Brain microvascular endothelial cell (primary cell): Measurements from ENCODE around the gene CRYBG1.

Source experiments
- DNase-seq: peaks from one replicate; pipeline ENCODE4 v3.0.0-alpha.2; 2020
- H3K27ac ChIP-seq: fragments of 250-450 bp; sonication (Bioruptor Pico); 2 replicates; pipeline ENCODE4 v1.5.1; 2020; ENCODE audit warnings: mild to moderate bottlenecking, moderate library complexity
- H3K27me3 ChIP-seq: fragments of 250-450 bp; sonication (Bioruptor Pico); replicated peaks from 2 replicates; pipeline ENCODE4 v1.5.1; 2020; ENCODE audit warnings: mild to moderate bottlenecking
- H3K36me3 ChIP-seq: fragments of 250-450 bp; sonication (Bioruptor Pico); replicated peaks from 2 replicates; pipeline ENCODE4 v1.5.1; 2020; ENCODE audit warnings: mild to moderate bottlenecking
- H3K4me3 ChIP-seq: 2 replicates; pipeline ENCODE4 v1.5.1; 2011; ENCODE audit warnings: low read depth, mild to moderate bottlenecking, control low read depth, low read length, moderate library complexity
- in situ Hi-C: cut with HindIII; loops from 2 replicates; pipeline ENCODE4 v1.10.0; 2017; ENCODE audit warnings: low sequenced_read_pairs, low pct_ligation_motif_present
- TF ChIP-seq, protein P1 (sequence below): IDR thresholded peaks from 2 replicates; pipeline ENCODE4 v1.5.1; 2011; ENCODE audit warnings: low read depth, mild to moderate bottlenecking, moderate library complexity, low read length, control low read depth, inconsistent platforms; ENCODE audit errors: missing control alignments

The CRYBG1 gene

DNA sequence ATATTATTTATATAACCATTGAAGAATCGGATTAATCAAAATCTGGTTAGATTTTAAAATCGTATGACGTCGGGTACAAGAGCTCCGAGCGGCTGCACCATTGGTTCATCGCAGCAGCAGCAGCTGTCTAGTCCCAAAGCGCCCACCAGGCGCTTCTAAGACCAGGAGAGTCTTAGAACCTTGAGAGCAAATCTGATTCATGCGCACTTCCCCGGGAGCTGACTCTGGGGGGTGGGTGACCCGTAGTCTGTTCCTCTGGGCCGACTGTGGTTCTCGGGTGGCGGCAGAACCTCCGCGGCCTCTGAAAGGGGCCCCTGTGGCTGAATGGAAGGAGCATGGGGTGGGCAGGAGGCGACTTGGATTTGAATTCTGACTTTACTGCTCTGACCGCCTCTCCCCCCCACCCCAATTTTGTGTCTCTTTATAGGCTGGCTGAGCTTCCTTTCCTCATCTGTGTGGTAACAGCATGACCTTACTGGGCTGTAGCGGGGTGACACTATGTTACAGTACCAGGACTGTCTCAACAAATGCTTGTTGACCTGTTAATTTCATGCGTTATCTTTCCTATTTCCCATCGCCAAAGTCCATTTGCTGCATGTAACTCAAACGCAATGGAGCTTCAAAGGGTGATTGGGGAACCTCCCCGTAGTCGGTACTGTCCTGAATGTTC is 149.0 kb downstream of the CRYBG1 start:
- Histone ChIP-seq H3K27ac (no peak overlapping the region), H3K4me3 (peak overlapping the region; percentile 63), H3K36me3 (no peaks in the 10 kb centered on the region), H3K27me3 (peaks cover 17% of the 10 kb centered on the region)
- in situ Hi-C loops, result no loop called here
- DNase-seq, result peak; percentile 29
- TF ChIP-seq, protein P1, sequence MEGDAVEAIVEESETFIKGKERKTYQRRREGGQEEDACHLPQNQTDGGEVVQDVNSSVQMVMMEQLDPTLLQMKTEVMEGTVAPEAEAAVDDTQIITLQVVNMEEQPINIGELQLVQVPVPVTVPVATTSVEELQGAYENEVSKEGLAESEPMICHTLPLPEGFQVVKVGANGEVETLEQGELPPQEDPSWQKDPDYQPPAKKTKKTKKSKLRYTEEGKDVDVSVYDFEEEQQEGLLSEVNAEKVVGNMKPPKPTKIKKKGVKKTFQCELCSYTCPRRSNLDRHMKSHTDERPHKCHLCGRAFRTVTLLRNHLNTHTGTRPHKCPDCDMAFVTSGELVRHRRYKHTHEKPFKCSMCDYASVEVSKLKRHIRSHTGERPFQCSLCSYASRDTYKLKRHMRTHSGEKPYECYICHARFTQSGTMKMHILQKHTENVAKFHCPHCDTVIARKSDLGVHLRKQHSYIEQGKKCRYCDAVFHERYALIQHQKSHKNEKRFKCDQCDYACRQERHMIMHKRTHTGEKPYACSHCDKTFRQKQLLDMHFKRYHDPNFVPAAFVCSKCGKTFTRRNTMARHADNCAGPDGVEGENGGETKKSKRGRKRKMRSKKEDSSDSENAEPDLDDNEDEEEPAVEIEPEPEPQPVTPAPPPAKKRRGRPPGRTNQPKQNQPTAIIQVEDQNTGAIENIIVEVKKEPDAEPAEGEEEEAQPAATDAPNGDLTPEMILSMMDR, result peak; percentile 71

DNA sequence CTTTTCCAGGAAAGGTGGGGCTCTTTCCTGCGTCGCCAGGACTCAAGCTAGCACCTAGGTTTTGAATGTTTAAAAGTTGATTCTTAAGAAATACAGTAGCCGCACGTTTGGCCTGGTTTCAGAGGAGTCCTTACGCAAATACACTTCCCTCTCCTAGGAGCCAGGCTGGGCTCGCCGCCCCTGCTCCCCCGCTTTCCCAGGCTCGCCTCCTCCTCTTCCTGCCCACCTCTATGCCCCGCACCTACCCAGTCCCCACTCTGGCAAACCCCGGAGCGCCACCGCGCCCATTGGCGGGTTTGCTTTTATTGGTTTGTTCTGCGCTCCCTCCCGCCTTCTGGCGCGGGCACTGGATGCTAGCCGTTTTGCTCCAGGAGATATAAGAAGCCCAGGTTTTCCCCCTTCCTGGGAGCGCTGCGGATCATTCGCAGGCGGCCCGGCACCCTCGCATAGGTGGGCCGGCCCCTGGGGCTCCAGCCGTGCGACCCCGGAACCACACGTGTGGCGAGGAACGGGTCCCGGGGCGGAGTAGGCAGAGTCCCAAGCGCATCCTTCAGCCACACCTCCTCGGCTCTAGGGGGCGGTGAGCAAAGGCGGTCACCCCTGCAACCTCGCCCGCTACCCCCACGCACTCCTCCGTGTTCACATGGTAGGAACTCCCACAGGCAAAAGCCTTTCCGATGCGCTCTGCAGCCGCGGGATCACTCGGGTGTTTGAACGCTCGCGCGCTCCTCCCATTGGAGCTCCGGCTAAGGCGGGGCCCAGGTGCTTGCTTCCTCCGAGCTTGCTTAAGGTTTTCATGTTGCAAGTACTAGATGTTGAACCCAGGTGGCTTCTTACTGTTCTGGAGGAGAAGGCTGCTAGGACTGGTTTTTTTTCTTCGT is 149.8 kb downstream of the CRYBG1 start:
- no peak for DNase-seq
- TF ChIP-seq, protein P1, result peak; percentile 45
- H3K27me3 ChIP-seq, result peaks cover 17% of the 10 kb centered on the region
- in situ Hi-C loops, result no loop called here
- H3K4me3 ChIP-seq, result peak overlapping the region; percentile 63
- H3K27ac ChIP-seq, result no peak overlapping the region
- H3K36me3 ChIP-seq, result no peaks in the 10 kb centered on the region

DNA sequence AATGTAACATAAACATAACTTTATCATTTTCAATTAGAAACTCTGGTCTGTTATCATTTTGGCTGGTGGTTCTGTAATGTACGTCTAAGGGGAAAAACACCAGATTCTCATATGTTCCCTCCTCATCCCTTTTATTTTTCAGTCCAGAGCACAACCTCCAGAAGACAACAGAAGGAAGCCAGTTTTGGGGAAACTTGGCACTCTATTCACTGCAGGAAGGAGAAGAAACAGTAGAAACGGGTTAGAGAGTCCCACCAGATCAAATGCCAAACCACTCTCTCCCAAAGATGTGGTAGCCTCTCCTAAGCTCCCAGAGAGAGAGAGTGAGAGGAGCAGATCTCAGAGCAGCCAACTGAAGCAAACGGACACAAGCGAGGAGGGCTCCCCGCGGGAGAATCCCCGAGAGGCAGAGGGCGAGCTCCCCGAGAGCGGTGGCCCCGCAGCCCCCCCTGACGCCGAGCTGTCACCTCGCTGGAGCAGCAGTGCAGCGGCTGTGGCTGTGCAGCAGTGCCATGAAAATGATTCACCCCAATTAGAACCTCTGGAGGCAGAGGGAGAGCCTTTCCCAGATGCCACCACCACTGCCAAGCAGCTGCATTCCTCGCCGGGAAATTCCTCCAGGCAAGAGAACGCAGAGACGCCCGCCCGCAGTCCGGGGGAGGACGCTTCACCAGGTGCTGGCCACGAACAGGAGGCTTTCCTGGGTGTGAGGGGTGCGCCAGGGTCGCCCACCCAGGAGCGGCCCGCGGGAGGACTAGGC is 151.0 kb downstream of the CRYBG1 start:
- no peak for DNase-seq
- peak overlapping the region; percentile 73 for H3K4me3 ChIP-seq
- H3K27ac ChIP-seq, result no peak overlapping the region
- TF ChIP-seq, protein P1, result no peak
- in situ Hi-C loops, result no loop called here
- peaks cover 17% of the 10 kb centered on the region for H3K27me3 ChIP-seq
- no peaks in the 10 kb centered on the region for H3K36me3 ChIP-seq

DNA sequence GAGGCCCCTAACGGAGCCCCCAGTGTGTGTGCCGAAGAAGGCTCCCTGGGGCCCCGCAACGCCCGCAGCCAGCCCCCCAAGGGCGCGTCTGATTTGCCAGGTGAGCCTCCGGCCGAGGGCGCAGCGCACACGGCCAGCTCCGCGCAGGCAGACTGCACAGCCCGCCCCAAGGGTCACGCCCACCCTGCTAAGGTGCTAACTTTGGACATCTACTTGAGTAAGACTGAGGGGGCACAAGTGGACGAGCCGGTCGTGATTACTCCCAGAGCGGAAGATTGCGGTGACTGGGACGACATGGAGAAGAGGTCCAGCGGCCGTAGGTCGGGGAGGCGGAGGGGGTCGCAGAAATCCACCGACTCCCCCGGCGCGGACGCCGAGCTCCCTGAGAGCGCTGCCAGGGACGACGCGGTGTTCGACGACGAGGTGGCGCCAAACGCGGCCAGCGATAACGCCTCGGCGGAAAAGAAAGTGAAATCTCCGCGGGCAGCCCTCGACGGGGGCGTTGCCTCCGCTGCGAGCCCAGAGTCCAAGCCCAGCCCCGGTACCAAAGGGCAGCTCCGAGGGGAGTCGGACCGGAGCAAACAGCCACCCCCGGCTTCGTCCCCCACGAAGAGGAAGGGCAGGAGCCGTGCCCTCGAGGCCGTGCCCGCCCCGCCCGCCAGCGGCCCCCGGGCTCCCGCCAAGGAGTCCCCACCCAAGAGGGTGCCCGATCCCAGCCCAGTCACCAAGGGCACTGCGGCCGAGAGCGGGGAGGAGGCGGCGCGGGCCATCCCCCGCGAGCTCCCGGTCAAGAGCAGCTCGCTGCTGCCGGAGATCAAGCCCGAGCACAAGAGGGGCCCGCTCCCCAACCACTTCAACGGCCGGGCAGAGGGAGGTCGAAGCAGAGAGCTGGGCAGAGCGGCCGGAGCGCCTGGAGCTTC is 151.8 kb downstream of the CRYBG1 start:
- peak overlapping the region; percentile 73 for H3K4me3 ChIP-seq
- H3K36me3 ChIP-seq, result no peaks in the 10 kb centered on the region
- no peak overlapping the region for H3K27ac ChIP-seq
- no peak for DNase-seq
- in situ Hi-C loops, result no loop called here
- peaks cover 17% of the 10 kb centered on the region for H3K27me3 ChIP-seq
- TF ChIP-seq, protein P1, result peak; percentile 50

DNA sequence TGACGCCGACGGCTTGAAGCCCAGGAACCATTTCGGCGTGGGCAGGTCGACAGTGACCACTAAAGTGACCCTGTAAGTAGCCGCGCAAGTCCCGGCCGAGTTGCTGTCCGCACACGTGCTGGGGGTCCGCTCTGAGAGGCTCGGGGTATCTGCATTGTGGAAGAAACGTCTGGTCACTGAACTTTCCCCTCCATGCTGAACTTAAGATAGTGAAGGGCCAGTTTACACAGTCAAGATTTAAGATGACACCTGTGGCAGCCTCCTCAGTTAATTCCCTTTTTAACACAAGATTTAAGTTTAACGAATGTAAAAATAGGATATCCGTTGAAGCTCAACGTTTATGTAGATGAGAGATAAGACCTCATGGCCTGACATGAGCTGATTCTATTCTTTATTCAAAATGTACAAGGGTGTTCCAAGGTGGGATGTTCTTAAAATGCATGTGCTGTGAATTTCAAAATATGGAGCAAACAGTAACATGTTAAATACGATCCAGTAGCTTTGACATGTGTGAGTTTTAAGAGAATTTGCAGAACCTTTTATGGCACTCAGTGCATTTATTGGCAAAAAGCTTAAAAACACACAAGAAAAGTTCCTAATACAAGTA is 152.6 kb downstream of the CRYBG1 start:
- no peaks in the 10 kb centered on the region for H3K36me3 ChIP-seq
- TF ChIP-seq, protein P1, result no peak
- H3K27me3 ChIP-seq, result peaks cover 17% of the 10 kb centered on the region
- H3K27ac ChIP-seq, result no peak overlapping the region
- in situ Hi-C loops, result no loop called here
- peak overlapping the region; percentile 73 for H3K4me3 ChIP-seq
- DNase-seq, result no peak
